ENCODE data around the gene C2CD3. TPM values are rescaled to one million over a fixed set of nuclear protein-coding genes. Genes with fewer than 3 reads are reported as not detected.

The C2CD3 gene
- total RNA-seq, 1 donor, result 21.7 TPM

DNA sequence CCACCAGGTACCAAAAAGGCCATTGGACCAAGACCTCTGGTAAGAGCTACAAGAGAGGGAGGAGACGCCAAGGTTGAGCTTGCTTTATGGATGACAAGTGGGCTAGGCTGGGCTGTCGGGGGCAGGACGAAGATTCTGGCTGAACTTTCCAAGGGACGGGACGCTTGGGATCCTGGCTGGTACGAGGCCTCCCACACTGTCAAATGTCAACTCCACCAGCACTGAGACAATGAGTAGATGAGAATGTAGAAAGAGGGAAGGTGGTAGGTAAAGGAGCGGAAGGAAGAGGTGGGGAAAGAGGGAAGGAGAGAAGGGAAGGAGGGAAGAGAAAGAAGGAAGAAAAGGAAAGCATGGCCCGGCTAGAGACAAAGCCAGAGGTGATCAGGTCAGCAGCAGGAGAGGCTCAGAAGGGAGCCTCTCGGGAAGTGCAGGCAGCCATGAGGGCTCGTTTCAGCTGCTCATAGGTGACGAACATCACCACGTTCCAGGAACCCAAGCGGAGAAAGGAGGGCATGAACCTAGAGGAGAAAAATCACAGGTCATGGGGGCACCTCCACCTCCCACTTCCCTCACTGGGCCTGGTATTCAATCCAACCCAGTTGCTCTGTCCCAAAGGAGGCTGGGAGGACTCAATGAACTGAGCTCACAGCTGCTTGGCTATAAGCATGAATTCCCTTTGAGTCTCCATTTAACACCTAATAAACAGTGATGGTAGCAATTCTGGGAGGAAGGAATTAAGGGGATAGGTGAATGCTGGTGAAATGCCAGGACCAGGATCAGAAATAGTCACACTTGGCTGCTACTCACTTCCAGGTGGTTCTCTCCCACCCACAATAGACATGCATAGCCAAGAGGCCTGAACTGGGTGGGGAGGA, 196.0 kb downstream of the C2CD3 start:
- TF ChIP-seq, protein P1, sequence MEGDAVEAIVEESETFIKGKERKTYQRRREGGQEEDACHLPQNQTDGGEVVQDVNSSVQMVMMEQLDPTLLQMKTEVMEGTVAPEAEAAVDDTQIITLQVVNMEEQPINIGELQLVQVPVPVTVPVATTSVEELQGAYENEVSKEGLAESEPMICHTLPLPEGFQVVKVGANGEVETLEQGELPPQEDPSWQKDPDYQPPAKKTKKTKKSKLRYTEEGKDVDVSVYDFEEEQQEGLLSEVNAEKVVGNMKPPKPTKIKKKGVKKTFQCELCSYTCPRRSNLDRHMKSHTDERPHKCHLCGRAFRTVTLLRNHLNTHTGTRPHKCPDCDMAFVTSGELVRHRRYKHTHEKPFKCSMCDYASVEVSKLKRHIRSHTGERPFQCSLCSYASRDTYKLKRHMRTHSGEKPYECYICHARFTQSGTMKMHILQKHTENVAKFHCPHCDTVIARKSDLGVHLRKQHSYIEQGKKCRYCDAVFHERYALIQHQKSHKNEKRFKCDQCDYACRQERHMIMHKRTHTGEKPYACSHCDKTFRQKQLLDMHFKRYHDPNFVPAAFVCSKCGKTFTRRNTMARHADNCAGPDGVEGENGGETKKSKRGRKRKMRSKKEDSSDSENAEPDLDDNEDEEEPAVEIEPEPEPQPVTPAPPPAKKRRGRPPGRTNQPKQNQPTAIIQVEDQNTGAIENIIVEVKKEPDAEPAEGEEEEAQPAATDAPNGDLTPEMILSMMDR (IDR thresholded peaks at IDR 0.05; ENCODE audit: insufficient read depth, low read length), result no peak
- H3K4me3 ChIP-seq (ENCODE audit: low read depth, low read length), result no peak overlapping the region
- DNase-seq (ENCODE audit: low read depth), result no peak

DNA sequence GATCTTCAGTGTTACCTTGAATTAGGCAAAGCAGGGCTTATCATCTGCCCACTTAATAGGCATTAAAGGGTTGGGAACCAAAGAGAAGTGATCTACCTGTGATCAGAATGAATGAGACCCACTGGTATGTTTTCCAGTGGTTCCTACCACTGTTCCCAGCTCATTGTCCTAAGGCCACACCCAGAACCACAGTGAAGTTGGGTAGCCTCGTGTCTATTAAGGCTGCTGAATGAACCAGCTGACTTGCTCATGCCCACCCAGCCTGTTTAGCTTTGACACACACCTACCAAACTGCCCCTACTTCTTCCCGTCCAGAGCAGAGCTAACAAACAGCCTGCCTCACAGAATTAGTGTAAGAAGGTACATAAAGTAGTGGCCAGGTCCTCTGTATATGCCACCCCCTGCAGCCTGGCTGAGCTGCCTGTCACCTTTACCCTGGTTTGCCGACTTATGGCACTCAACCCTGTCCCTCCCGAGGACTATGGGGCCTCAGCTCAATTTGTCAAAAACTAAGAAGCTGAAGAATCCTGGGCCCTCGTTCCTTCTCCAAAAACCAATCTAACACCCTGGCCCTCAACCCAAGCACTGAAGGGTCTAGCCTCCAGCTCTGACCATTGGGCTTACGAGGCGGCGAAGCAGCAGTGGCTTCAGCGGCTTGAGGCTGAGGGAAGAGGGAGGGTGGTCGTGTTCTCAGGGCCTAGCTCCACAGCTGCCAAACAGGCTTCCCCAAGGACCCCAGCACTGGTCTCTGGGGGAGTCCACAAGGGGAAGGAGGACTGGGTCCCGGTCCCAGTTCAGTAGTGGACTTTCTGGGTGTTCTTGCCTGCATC, 198.0 kb downstream of the C2CD3 start:
- H3K4me3 ChIP-seq (ENCODE audit: low read depth, low read length), result no peak overlapping the region
- no peak for DNase-seq (ENCODE audit: low read depth)
- TF ChIP-seq, protein P1 (IDR thresholded peaks at IDR 0.05; ENCODE audit: insufficient read depth, low read length), result no peak

DNA sequence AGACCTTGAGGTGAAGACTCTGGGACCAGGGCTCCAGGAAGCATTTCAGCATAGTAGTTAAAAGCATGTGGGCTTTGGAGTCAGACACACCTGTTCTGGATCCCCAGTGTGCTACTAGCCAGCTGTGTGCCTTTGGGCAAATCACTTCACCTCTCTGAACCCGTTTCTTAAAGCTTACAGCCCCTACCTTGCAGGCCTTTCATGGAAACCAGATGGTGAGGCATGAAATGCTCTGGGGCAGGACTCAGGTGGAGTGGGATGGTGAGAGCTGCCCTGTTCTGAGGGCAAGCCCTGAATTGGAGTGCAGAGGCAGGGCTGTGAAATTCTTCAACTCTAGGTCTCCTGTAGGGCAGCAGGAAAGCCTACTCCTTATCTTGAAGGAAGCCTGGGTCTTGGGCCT, 198.6 kb downstream of the C2CD3 start:
- DNase-seq (ENCODE audit: low read depth), result no peak
- no peak overlapping the region for H3K4me3 ChIP-seq (ENCODE audit: low read depth, low read length)
- TF ChIP-seq, protein P1 (IDR thresholded peaks at IDR 0.05; ENCODE audit: insufficient read depth, low read length), result no peak

DNA sequence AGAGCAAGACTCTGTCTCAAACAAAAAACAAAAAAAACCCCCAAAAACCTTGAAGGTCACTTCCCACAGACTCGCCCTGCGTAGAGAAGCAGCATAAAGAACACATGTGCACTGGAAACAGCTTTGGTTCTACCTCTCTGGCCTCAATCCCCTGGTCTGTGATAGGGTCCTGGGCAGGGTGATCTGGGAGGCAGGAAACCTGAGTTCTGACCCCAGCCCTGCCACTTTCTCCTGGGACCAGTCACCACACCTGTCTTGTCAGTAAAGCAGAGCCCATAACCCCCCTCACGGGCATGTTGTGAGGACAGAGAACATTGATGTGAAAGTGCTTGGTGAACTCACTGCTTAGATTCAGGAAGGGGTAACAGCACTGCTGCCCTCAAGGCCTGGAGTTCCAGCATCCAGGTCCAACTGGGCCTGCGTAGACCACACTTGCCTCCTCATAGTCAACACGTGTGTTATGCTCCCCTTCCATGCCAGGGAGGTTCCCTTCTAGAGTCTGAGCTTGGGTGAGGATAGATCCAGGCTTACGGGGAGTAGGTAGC, 199.6 kb downstream of the C2CD3 start:
- no peak for DNase-seq (ENCODE audit: low read depth)
- TF ChIP-seq, protein P1 (IDR thresholded peaks at IDR 0.05; ENCODE audit: insufficient read depth, low read length), result no peak
- H3K4me3 ChIP-seq (ENCODE audit: low read depth, low read length), result no peak overlapping the region

DNA sequence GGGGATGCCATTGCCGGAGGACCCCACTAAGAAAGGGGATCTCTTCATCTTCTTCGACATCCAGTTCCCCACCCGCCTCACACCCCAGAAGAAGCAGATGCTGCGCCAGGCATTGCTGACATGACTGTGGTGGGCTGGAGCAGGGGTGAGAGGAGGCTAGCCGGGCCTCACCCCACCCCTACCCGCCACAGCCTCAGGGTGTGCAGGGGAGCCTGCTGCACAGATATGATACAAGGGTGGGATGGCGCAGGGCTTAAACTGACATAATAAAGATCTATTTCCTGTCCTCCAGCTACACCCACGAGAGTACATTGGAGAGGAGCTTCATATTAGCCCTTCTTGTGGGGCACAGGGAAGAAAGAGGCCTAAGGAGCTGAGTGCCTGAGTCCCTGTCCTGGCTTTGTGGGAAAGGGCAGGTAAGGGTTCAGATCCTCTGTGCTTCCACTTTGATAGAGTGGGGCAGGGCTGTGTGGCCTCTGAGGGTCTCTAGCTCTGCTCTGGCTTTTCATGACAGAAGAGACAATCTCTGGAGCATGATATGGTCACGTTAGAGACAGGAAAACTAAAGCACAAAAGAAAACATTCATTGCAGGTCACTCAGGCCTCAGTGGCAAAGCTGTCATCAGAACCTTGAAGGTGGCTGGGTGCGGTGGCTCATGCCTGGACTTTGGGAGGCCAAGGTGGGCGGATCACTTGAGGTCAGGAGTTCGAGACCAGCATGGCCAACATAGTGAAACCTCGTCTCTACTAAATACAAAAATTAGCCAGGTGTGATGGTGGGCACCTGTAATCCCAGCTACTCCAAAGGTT, 200.6 kb downstream of the C2CD3 start:
- no peak for DNase-seq (ENCODE audit: low read depth)
- TF ChIP-seq, protein P1 (IDR thresholded peaks at IDR 0.05; ENCODE audit: insufficient read depth, low read length), result no peak
- no peak overlapping the region for H3K4me3 ChIP-seq (ENCODE audit: low read depth, low read length)

DNA sequence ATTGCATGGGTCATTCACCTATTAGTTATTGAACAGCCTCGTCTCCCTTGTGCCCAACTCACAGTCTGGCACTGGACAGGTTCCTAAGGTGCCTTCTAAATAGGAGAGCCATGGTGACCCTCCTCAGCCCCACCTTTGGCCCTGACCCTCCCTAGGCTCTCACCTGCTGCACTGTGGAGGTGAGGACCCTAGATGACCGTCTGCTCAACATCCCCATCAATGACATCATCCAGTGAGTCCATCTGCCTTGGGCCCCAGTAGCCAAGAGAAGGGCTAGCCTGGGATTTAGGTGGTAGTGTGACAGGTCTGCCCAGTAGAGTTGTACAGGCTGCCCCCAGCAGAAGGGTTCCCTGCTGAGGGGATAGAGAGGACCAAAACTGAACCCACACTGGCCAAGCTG, 201.7 kb downstream of the C2CD3 start:
- TF ChIP-seq, protein P1 (IDR thresholded peaks at IDR 0.05; ENCODE audit: insufficient read depth, low read length), result no peak

More for the DNA sequence above, 201.7 kb downstream of the C2CD3 start:
- no peak for DNase-seq (ENCODE audit: low read depth)
- no peak overlapping the region for H3K4me3 ChIP-seq (ENCODE audit: low read depth, low read length)

Measured in fibroblast of the aortic adventitia (primary cell).